ENCODE results near the gene HEPH.

DNA sequence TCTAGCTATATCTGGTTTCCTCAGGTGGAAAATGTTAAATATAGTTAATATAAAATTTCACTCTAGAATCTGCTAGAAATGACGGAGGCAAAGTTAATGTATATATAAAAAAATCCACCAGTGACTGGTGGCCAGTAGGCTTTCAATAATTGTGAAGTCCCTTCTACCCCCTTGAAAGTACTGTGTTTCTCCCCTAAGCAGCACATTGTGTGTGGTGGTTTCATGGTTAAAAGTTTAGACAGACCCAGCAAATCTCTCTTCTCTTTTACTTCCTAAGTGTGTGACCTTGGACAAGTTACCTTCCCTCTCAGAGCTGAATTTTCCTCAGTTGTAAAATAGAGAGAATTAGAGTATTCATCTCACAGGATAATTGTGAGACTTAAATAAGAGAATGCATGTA, 600 bp upstream of the HEPH start:
- TF ChIP-seq CTCF (IDR thresholded peaks at IDR 0.05; ENCODE audit: borderline replicate concordance, extremely low read depth, low read length, poor library complexity, severe bottlenecking) (no peak), EZH2 (IDR thresholded peaks at IDR 0.05; ENCODE audit: borderline replicate concordance, low read depth, low read length, severe bottlenecking) (no peak)
